Hepatocyte (in vitro differentiated cells): ENCODE results near the gene CHST10.

ENCODE experiments used
- EZH2 ChIP-seq: fragments of 200-600 bp; sonication (generic); IDR thresholded peaks from 2 replicates; pipeline ENCODE4 v1.6.1; 2016; ENCODE audit warnings: antibody characterized with exemption, mild to moderate bottlenecking, borderline replicate concordance
- EZH2phosphoT487 ChIP-seq: fragments of 200-600 bp; sonication (generic); IDR thresholded peaks from one replicate; pipeline ENCODE4 v1.6.1; 2018; ENCODE audit warnings: antibody characterized with exemption, mild to moderate bottlenecking, low read depth, moderate library complexity; ENCODE audit not compliant: unreplicated experiment, severe bottlenecking
- TF ChIP-seq, protein P1 (sequence below): fragments of 200-600 bp; sonication (generic); IDR thresholded peaks from 2 replicates; pipeline ENCODE4 v1.5.1; 2016; ENCODE audit warnings: antibody characterized with exemption, mild to moderate bottlenecking; ENCODE audit not compliant: poor library complexity

DNA sequence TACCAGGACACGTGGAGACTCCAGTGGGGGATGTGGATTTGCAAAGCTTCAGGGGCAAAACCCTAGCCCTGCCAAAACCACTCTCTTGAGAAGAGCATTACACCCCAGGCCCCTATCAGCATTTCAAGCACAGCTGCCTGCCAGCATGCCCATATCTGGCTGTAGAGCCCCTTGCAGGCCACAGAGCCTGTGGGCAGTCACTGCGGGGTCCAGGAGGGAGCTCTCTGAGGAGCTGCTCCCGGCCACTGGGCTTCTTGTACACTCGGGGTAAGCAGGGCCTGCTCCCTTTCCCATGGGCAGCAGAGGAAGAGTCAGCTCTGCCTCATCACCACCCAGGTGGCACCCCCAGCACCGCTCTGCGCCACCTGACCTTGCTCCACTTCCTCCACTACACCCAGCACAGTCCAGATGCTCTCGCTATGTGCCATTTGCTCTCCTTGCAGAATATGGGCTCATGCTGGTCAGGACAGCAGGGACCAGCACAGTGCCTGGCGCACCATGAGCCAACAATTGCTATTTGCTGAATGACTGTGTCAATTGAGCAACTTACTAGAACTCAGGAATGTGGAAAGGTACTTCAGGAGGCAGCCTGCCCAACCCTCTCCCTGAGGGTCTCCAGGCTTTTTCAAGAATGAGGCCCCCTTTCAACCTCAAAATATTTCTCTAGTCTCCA, 7.4 kb downstream of the CHST10 start:
- TF ChIP-seq, protein P1, sequence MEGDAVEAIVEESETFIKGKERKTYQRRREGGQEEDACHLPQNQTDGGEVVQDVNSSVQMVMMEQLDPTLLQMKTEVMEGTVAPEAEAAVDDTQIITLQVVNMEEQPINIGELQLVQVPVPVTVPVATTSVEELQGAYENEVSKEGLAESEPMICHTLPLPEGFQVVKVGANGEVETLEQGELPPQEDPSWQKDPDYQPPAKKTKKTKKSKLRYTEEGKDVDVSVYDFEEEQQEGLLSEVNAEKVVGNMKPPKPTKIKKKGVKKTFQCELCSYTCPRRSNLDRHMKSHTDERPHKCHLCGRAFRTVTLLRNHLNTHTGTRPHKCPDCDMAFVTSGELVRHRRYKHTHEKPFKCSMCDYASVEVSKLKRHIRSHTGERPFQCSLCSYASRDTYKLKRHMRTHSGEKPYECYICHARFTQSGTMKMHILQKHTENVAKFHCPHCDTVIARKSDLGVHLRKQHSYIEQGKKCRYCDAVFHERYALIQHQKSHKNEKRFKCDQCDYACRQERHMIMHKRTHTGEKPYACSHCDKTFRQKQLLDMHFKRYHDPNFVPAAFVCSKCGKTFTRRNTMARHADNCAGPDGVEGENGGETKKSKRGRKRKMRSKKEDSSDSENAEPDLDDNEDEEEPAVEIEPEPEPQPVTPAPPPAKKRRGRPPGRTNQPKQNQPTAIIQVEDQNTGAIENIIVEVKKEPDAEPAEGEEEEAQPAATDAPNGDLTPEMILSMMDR = no peak
- TF ChIP-seq EZH2 = no peak
- no peak for TF ChIP-seq EZH2phosphoT487
